Small intestine (tissue), 7 donors: Measurements from ENCODE around the gene GSTM5. TPM values are rescaled to one million over a fixed set of nuclear protein-coding genes. Genes with fewer than 3 reads are reported as not detected.
A peak's percentile ranks its signal among the peaks of the same experiment; 100 is the strongest.
"Not testable (repeated sequence)": the region's sequence is repeated elsewhere in the genome, so short reads cannot be mapped to it uniquely, and the experiment has no call there.

Experiments used
- DNase-seq, 2 donors: peaks; one replicate each; pipeline versions ENCODE4 v3.0.0 to v3.0.0-alpha.2; 2013
- FAIRE-seq: peaks from 2 replicates; lab custom pipeline; 2012; peaks lifted over from hg19 to GRCh38; lab: Jason Lieb, UNC
- H3K27ac ChIP-seq, 3 donors: one replicate each; pipeline ENCODE4 v1.5.1; 2013; ENCODE audit warnings: low read length in 2 of 3, mild to moderate bottlenecking in 2 of 3, control low read depth in 1 of 3, inconsistent platforms in 1 of 3, low read depth in 1 of 3, moderate library complexity in 1 of 3
- H3K27me3 ChIP-seq, 3 donors: one replicate each; pipeline ENCODE4 v1.6.1; 2013; ENCODE audit warnings: low read length in 3 of 3, inconsistent platforms in 1 of 3; ENCODE audit not compliant: control insufficient read depth in 3 of 3, insufficient read depth in 3 of 3
- H3K36me3 ChIP-seq, 3 donors: one replicate each; pipeline ENCODE4 v1.6.1; 2013; ENCODE audit warnings: low read length in 3 of 3, inconsistent platforms in 1 of 3, low read depth in 1 of 3, mild to moderate bottlenecking in 1 of 3, moderate library complexity in 1 of 3; ENCODE audit not compliant: control insufficient read depth in 3 of 3, insufficient read depth in 2 of 3
- H3K4me1 ChIP-seq, 3 donors: one replicate each; pipeline ENCODE4 v1.6.1; 2013; ENCODE audit warnings: low read length in 2 of 3, inconsistent platforms in 1 of 3, low read depth in 1 of 3, mild to moderate bottlenecking in 1 of 3, moderate library complexity in 1 of 3; ENCODE audit not compliant: control insufficient read depth in 3 of 3, insufficient read depth in 2 of 3
- H3K4me3 ChIP-seq, 3 donors: one replicate each; pipeline ENCODE4 v1.5.1; 2013; ENCODE audit warnings: low read length in 3 of 3, control low read depth in 1 of 3, inconsistent platforms in 1 of 3, low read depth in 1 of 3, mild to moderate bottlenecking in 1 of 3, moderate library complexity in 1 of 3
- H3K9me3 ChIP-seq, 2 donors: one replicate each; pipeline ENCODE4 v1.6.1; 2013; ENCODE audit warnings: low read depth in 1 of 2, low read length in 1 of 2; ENCODE audit not compliant: control insufficient read depth in 2 of 2, insufficient read depth in 1 of 2
- WGBS, 3 donors: extraction: QIAGEN DNeasy Blood & Tissue Kit; methylation state at CpG; one replicate each; pipeline ENCODE4 v1.1.7; 2013; 5-methylcytosine and 5-hydroxymethylcytosine counted together
- polyA plus RNA-seq, 4 donors: library from polyadenylated mRNA; stranded (reverse) in 3 of 4; unstranded in 1 of 4; fragments of 200-250 nt in 3 of 4; fragments of 120-200 nt in 1 of 4; gene quantifications; one replicate each; pipeline versions ENCODE4 v1.2.1 to v1.2.3, GENCODE V29; 2013
- donor health status: healthy with polysubstance abuse.
- donor health status: control.
- donor health status: control.
- donor health status: Bipolar disorder and iron deficiency.
- donor health status: healthy.

Gene GSTM5
- polyA plus RNA-seq, 4 donors, result 1.1 to 4.4 (median 3.0) TPM; not detected in 1

DNA sequence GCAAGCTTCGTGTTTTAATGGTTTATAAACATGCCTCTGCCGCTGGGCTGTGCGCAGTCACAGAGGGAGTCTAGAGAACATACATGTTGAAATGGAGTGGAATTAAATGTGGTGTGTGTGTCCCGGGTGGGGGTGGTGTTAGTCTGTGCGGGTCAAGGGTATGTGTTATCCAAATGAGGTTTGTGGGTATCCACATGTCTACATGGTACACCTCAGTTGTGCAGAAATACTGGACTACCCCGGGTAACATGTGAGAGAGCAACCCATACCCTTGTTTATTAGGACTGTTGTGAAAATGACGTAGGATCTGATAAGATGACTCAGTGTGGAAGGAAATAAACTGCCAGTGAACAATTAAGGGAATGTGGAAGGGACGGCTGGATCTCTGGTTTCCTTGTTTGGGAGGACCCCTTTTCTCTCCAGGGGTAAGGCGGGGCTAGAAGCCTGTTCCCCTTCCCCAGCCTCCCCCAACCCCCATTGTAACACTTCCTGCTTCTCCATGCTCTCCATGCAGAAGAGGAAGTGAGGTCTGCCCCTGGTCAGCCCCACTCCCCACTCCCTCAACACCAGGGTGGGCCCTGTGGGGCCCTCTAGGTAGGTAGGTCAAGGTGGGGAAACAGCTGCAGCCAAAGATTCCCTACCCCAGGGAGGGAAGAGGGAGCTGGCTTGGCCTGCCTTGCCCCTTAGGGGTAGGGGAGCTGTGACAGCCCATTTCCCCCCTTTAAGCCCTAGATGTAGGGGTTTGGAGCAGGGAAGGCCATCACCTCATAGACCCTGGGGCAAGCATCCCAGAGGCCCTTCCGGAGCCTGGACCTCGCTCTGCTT lies 51.0 kb downstream of the GSTM5 start:
- H3K9me3 ChIP-seq, result no peaks in the 10 kb centered on the region
- H3K27me3 ChIP-seq, result no peaks in the 10 kb centered on the region
- peak; percentile 81 to 89 for DNase-seq
- peak overlapping the region; percentile 48 to 84 (median 57) for H3K4me3 ChIP-seq
- no peak for FAIRE-seq
- H3K36me3 ChIP-seq, result peaks cover 6 to 47% (median 21%) of the 10 kb centered on the region in 3 donors
- H3K4me1 ChIP-seq, result peaks cover 2 to 73% (median 11%) of the 10 kb centered on the region in 3 donors
- 15 to 51% (median 39%) methylated on average over 11 of the region's 11 CpGs for WGBS, 3 donors
- H3K27ac ChIP-seq, result peak overlapping the region; percentile 67 to 97 (median 95)

DNA sequence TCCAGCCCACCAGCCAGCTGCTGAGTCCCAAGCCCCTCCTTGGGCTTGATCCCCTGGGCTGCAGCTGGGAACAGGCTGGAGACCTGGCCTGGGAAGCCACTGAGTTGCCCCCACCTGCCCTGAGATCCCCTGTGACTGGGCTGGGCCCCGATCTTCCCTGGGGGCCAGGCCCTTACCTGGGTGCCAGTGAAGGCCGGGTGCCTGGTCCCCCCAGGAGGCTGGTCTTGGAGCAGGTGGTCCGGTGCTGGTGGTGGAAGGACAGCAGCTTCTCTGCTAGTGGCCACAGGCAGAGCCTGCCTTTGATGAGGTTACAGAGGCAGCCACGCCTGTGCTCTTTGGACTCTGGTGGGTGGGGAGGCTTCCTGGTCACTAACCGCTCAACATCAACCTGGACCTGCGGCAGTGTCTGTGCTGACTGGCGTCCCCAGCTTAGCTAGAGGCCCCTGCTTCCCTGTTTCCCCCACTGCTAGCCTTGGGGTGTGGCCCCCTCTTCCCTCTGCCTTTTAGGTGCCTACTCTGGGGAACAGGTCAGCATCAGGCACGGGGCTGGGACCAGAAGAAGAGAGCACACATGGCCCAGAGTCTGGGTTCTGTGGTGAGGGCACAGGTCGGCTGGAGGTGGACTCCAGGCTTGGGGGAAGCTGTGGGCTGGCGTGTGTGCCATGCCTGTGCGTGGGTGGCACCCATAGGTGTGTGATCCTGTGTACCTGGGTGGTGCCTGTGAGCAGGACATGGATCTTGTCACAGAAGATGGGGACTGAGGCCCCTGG lies 51.8 kb downstream of the GSTM5 start, which contains the start of gene EPS8L3:
TSS of gene EPS8L3 (minus strand) at position 278 of the 770 bp plus-strand sequence. CDS start 2,174 bp downstream, outside the sequence.
- peaks cover 1 to 39% (median 13%) of the 10 kb centered on the region in 3 donors for H3K36me3 ChIP-seq
- WGBS, 3 donors, result 26 to 56% (median 36%) methylated on average over 10 to 11 of the region's 11 CpGs
- FAIRE-seq (no peak), DNase-seq (peak; percentile 97)
- H3K4me1 ChIP-seq, result peaks cover 2 to 73% (median 11%) of the 10 kb centered on the region in 3 donors
- H3K4me3 ChIP-seq, result peak within 1 kb of the TSS; percentile 48 to 84 (median 57)
- peak within 1 kb of the TSS; percentile 67 to 97 (median 95) for H3K27ac ChIP-seq
- no peaks in the 10 kb centered on the region for H3K27me3 ChIP-seq
- no peaks in the 10 kb centered on the region for H3K9me3 ChIP-seq

DNA sequence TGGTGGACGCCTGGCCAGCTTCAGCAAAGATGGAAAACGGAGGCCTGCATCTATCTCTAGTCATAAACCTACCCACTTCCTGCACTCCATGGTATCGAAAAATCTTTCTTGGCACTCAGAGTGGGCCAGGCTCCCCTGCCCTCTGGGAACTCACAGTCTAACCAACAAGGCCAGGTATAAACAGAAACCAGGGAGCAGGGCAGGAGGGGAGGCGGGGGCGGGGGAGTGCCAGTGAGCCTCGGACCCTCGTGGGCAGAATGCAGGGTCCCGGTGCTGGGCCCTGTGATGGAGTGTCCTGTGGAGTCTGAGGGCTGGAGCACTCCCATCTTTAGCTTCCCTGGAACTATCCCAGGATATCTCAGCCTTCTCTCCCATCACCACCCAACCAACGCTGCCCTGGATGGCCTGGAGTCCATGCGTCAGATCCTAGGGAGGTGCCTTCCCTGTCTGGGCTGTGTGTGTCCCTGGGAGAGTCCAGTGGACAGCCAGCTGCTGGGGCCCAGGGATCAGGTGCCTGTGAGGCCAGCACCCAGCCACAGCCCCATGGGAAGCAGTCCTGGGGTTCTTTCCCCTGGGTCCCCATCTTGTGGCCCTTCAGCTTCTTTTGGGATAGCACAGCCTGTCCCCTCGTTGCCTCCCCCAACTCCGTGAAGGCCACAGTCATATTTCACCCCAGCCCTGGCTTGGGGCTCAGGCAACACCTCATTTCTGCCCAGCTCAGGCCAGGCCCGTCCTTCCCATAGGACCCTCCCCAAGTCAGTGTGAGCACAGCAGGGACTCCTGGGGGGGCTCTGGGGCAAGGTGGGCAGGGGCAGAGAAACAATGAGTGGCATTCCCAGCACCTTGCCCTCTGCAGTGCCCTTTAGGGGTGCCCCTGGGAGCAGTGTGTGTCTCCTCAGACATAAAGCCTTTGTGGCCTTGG lies 52.8 kb downstream of the GSTM5 start:
- no peak overlapping the region for H3K4me3 ChIP-seq
- H3K27ac ChIP-seq, result peak overlapping the region; percentile 67 to 97 (median 95)

DNA sequence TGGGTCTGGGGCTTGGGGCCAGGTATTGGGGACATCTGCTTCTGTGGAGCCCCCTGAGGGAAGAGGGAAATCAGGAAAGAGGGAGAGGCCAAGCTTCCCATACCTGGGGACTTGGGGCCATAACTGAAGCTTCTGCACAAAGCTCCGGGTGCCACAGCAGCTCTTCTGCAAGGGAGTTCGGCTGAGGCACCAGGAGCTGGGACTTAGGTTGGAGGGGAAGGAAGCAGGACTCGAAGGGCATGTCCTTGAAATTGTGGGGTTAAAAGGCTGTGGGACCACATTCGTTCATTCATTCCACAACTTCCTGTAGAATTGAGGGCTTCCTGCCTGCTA lies 53.4 kb downstream of the GSTM5 start:
- H3K4me1 ChIP-seq, result peaks cover 2 to 64% (median 11%) of the 10 kb centered on the region in 3 donors
- WGBS, 3 donors, result 55 to 74% (median 71%) methylated on average over 4 of the region's 4 CpGs
- FAIRE-seq, result no peak

More for the DNA sequence above, 52.8 kb downstream of the GSTM5 start:
- Histone ChIP-seq H3K36me3 (peaks cover 0 to 29% (median 6%) of the 10 kb centered on the region in 3 donors), H3K9me3 (no peaks in the 10 kb centered on the region), H3K27me3 (no peaks in the 10 kb centered on the region), H3K4me1 (peaks cover 2 to 71% (median 11%) of the 10 kb centered on the region in 3 donors)
- 64 to 81% (median 68%) methylated on average over 13 of the region's 13 CpGs for WGBS, 3 donors
- FAIRE-seq, result no peak
- peak; percentile 61 to 67 for DNase-seq

DNA sequence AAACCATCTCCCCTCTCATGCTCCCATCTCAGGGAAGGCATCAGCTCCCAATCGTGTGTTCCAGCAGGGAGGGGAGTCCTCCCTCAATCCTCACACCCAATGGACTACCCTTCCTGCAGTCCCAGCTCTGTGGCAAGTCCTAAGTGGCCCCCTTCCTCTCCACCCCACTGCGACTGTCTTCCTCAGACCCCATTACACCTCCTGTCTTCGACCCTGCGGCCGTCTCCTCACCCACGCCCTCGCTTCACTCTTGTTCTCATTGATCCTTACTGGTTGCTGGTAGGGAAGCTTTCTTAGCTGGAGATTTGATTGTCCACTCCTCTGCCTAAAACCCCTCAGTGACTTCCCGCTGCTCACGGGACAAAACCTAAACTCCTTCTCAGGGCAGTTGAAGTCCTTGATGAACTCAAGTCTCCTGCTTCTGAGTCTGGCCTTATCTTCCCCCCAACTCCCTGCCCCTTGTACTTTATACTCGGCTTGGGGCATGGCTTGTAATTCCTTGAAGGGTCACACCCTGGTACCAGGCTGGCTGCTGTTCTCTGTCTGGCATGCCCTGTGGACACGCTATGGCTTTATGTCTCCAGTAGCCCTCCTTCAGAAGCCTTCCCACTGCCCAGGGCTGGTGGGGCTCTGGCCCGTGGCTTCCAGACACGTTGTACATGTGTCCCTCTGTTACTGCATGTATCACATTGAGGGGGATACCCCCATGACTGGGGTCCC lies 54.0 kb downstream of the GSTM5 start:
- Histone ChIP-seq H3K9me3 (no peaks in the 10 kb centered on the region), H3K4me3 (peak overlapping the region in 1 of 3 donors; percentile 2)

More for the DNA sequence above, 53.4 kb downstream of the GSTM5 start:
- H3K27me3 ChIP-seq, result no peaks in the 10 kb centered on the region
- no peaks in the 10 kb centered on the region for H3K9me3 ChIP-seq
- no peak for DNase-seq
- peaks cover 0 to 23% (median 2%) of the 10 kb centered on the region in 3 donors for H3K36me3 ChIP-seq
- no peak overlapping the region for H3K4me3 ChIP-seq
- peak overlapping the region; percentile 67 to 97 (median 95) for H3K27ac ChIP-seq

DNA sequence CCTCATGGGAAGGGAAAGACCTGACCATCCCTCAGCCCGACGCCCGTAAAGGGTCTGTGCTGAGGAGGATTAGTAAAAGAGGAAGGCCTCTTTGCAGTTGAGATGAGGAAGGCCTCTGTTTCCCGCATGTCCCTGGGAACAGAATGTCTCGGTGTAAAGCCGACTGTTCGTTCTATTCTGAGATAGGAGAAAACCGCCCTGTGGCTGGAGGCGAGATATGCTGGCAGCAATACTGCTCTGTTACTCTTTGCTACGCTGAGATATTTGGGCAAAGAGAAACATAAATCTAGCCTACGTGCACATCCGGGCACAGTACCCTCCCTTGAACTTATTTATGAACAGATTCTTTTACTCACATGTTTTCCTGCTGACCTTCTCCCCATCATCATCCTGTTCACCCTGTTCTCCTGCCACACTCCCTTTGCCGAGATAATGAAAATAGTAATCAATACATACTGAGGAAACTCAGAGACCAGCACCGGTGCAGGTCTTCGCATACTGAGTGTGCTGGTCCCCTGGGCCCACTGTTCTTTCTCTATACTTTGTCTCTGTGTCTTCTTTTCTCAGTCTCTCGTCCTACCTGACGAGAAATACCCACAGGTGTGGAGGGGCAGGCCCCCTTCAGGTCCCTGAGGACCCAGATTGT lies 55.1 kb downstream of the GSTM5 start:
- H3K4me3 ChIP-seq, H3K36me3 ChIP-seq, FAIRE-seq, H3K9me3 ChIP-seq, H3K27me3 ChIP-seq: not testable (repeated sequence)
- peak overlapping the region; percentile 64 to 95 (median 67) for H3K27ac ChIP-seq
- peaks cover 2 to 48% (median 12%) of the 10 kb centered on the region in 3 donors for H3K4me1 ChIP-seq
- 30 to 60% (median 44%) methylated on average over 17 of the region's 17 CpGs for WGBS, 3 donors
- peak; percentile 32 to 68 for DNase-seq

More for the DNA sequence above, 54.0 kb downstream of the GSTM5 start:
- DNase-seq (peak; percentile 88 to 98), FAIRE-seq (no peak)
- H3K36me3 ChIP-seq, result peaks cover 0 to 17% (median 0%) of the 10 kb centered on the region in 3 donors
- no peaks in the 10 kb centered on the region for H3K27me3 ChIP-seq
- 22 to 57% (median 36%) methylated on average over 13 of the region's 13 CpGs for WGBS, 3 donors
- H3K27ac ChIP-seq, result peak overlapping the region; percentile 67 to 97 (median 95)
- H3K4me1 ChIP-seq, result peaks cover 2 to 58% (median 11%) of the 10 kb centered on the region in 3 donors
